GM21360 (cell line): ENCODE results near the gene MXD1.

ENCODE experiments used
- ATAC-seq: cut with Tn5 transposase; IDR thresholded peaks from one replicate; pipeline ENCODE4 v1.9.1; 2021; ENCODE audit warnings: mild to moderate bottlenecking, moderate library complexity; ENCODE audit not compliant: unreplicated experiment

The MXD1 gene

GRCh38 chr2:69933254-69933828 lies 18.4 kb downstream of the MXD1 start:
- no peak for ATAC-seq

- no peak for ATAC-seq
Measured at GRCh38 chr2:69933839-69934613, 19.1 kb downstream of the MXD1 start.

GRCh38 chr2:69934614-69934908 lies 19.7 kb downstream of the MXD1 start:
- ATAC-seq: no peak

- ATAC-seq: no peak
Measured at GRCh38 chr2:69935011-69935410, 20.1 kb downstream of the MXD1 start.

GRCh38 chr2:69936906-69937305 lies 22.0 kb downstream of the MXD1 start:
- ATAC-seq: no peak

GRCh38 chr2:69937968-69938367 lies 23.1 kb downstream of the MXD1 start:
- ATAC-seq: no peak

- no peak for ATAC-seq
Measured at GRCh38 chr2:69939722-69940121, 24.8 kb downstream of the MXD1 start.

GRCh38 chr2:69940691-69941090 lies 25.8 kb downstream of the MXD1 start:
- no peak for ATAC-seq

GRCh38 chr2:69943000-69943842 lies 28.3 kb downstream of the MXD1 start:
- ATAC-seq: no peak

- ATAC-seq: no peak
Measured at GRCh38 chr2:69943843-69944525, 29.1 kb downstream of the MXD1 start.

GRCh38 chr2:69944756-69945155 lies 29.8 kb downstream of the MXD1 start:
- no peak for ATAC-seq

- no peak for ATAC-seq
Measured at GRCh38 chr2:69945441-69945840, 30.5 kb downstream of the MXD1 start.

- no peak for ATAC-seq
Measured at GRCh38 chr2:69945941-69946340, 31.0 kb downstream of the MXD1 start.

- ATAC-seq: peak; percentile 80
Measured at GRCh38 chr2:69946351-69947324, 31.7 kb downstream of the MXD1 start.

- ATAC-seq: no peak
Measured at GRCh38 chr2:69947325-69947931, 32.5 kb downstream of the MXD1 start.

- no peak for ATAC-seq
Measured at GRCh38 chr2:69948032-69948962, 33.4 kb downstream of the MXD1 start.

GRCh38 chr2:69948963-69949645 lies 34.2 kb downstream of the MXD1 start:
- ATAC-seq: no peak

GRCh38 chr2:69950241-69950640 lies 35.3 kb downstream of the MXD1 start:
- no peak for ATAC-seq
